Stimulated activated CD4-positive, alpha-beta T cell treated with anti-CD3 and anti-CD28 coated beads, Interleukin-2, amount 100 ng/mL, for 4 hours (primary cell): ENCODE data around the gene ZNF414.

Source experiments
- DNase-seq: peaks from one replicate; pipeline ENCODE4 v3.0.0-alpha.2; 2020; ENCODE audit warnings: low read depth

Gene ZNF414

GRCh38 chr19:8490395-8490760 is 23.6 kb downstream of the ZNF414 start:
- DNase-seq: no peak

GRCh38 chr19:8489561-8490394 is 24.2 kb downstream of the ZNF414 start:
- no peak for DNase-seq

DNA sequence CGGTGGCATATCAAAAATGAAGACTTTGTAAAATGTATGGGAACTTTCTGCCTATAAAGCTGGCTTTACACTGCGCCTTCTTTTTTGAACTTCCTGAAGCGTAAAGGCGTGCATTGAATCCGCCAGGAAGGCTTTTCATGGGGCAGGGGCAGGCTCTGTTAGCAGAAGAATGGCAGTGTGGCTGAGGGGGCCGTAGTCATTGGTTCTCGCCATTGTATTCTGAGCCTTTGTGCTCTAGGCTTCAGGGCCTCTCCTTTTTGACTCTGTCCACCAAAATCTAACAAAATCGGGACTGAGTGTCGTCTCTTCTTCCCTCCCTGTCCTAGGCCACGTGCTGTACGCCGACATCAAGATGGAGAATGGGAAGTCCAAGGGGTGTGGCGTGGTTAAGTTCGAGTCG is 25.6 kb downstream of the ZNF414 start:
- DNase-seq: no peak

GRCh38 chr19:8487137-8487851 is 26.7 kb downstream of the ZNF414 start:
- peak; percentile 10 for DNase-seq

DNA sequence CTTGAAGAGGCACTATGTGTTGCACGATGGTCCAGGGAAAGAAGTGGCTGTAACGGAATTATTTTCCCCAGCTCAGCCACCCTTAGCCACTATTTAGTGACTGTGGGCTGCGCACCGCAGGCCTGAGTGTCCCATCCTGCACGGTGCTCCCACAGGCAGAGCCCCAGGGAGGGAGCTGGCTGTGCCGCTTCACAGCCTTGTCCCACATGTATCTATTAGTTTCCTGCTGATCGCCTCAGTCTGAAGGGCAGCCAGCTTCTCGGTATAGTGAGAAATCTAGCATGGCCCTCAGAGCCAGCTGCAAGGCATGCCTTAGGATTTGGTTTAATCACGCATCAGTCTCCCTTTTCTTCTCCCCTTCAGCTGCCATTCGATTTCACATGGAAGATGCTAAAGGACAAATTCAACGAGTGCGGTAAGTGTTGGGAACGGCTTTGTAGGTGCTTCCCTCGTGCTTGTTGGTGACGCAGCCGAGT is 27.3 kb downstream of the ZNF414 start:
- no peak for DNase-seq

DNA sequence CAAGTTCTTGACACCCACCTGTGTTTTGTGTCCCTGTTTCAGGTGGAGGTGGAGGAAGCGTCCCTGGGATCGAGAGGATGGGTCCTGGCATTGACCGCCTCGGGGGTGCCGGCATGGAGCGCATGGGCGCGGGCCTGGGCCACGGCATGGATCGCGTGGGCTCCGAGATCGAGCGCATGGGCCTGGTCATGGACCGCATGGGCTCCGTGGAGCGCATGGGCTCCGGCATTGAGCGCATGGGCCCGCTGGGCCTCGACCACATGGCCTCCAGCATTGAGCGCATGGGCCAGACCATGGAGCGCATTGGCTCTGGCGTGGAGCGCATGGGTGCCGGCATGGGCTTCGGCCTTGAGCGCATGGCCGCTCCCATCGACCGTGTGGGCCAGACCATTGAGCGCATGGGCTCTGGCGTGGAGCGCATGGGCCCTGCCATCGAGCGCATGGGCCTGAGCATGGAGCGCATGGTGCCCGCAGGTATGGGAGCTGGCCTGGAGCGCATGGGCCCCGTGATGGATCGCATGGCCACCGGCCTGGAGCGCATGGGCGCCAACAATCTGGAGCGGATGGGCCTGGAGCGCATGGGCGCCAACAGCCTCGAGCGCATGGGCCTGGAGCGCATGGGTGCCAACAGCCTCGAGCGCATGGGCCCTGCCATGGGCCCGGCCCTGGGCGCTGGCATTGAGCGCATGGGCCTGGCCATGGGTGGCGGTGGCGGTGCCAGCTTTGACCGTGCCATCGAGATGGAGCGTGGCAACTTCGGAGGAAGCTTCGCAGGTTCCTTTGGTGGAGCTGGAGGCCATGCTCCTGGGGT is 28.2 kb downstream of the ZNF414 start:
- DNase-seq: no peak

- DNase-seq: no peak
Observed at GRCh38 chr19:8484331-8484894, 29.6 kb downstream of the ZNF414 start.

GRCh38 chr19:8483165-8483564 is 30.8 kb downstream of the ZNF414 start:
- DNase-seq: no peak

DNA sequence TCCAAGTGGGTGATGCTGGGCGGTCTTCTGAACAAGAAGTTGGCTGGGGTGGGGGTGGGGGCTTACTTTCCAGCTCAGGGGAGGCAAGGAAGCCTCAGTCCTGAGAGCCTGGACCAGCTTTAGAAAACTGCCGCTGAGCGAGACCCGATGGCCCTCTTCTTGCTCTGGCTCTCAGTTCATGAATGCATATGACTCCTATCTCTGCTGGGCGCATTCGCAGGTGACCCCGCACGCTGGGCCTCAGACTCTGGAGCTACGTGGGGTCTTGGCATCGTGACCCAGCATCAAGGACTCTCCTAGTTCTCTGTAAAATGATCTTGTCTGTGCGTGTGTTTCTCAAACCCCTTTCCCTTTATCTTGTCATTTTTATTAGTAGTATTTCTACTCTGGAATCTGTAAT is 31.3 kb downstream of the ZNF414 start:
- DNase-seq: no peak

DNA sequence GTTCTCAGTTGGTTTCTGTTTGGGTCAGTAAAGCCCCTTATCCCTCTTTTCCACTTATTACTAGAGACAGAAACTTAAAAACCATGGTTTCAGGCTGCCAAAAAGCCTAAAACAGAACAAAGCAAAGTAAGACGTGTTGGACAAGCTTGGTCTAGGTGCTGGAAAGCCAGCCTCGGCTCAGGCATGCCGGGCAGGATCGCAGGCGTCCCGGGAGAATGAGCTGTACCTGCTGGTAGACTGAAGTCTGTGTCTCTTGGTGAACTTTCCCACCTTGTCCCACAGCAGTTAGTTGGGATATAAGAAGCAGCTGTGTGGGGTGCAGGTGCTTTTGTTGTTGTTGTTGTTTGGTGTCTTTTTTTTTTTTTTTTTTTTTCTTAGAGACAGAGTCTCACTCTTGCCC is 32.4 kb downstream of the ZNF414 start:
- no peak for DNase-seq

- DNase-seq: no peak
Observed at GRCh38 chr19:8481201-8481600, 32.8 kb downstream of the ZNF414 start.

GRCh38 chr19:8478598-8478997 is 35.4 kb downstream of the ZNF414 start:
- DNase-seq: no peak

GRCh38 chr19:8477889-8478288 is 36.1 kb downstream of the ZNF414 start:
- DNase-seq: no peak

DNA sequence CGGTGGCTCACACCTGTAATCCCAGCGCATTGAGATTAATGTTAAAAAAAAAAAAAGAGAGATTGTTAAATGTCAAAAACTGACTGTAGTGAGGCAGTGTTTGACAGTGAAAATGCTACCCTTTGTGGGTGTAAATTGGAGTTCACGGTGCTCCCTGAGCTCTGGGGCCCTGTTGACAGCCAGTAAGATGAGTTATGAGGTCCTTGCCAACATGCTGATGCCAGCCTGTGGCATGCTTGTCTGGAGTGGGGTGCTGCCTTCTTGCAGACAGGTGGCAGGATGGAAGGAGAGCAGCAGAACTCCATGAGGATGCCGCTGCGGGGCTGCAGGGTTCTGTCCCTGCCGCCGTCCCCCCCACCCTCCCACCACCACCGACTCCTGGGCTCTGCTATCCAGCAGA is 37.4 kb downstream of the ZNF414 start:
- no peak for DNase-seq

DNA sequence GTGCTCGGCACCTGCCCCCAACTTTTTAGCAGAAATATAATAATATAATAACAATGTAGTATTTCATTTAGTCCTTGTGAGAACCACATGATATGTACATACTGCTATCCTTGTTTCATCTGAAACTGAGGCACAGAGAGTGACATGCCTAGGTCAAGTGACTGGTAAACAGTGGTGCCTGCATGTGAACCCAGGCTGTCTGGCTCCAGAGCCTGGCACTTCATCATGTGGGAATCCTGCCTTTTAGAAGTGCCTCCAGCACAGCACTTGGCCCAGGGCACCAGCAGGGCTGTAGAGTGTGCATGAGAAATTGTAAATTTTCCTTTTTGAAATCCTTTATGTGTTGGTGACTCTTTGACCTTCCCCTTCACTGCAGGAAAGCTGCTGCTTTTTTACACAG is 39.0 kb downstream of the ZNF414 start:
- no peak for DNase-seq

GRCh38 chr19:8473648-8474476 is 40.1 kb downstream of the ZNF414 start:
- no peak for DNase-seq

DNA sequence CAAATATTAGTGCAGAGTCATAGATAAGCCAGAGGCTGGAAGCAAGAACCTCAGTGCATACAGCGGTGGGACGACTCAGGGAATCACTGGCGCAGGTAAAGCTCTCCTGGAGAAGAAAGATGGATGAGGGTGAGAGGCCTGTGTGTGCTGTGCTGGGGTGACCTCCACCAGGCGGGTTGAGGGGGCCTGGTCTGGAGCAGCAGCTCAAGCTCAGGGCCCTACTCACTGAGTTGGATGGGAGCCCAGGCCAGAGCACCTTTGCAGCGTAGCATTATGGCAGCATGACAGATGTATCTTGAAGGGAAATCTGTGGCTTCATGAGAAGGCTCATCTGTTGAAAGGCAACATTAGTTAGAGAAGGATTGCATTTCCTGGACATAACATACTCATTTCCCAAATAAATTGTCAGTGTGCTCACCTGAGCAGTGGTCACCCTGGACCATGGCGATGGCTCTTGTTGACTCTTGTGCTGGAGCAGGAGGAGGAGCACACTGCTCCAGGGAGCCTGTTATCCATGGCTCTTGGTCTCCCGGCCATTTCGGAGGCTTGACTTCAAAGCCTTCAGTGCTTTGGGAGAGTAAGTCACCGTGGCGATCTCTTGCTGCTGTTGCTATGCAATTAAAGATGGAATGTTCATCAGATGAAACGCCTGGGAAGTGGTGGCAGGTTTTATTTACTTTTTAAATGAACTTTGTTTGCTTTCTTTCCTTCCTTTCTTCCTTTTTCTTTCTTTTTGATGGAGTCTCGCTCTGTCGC is 44.2 kb downstream of the ZNF414 start:
- no peak for DNase-seq

DNA sequence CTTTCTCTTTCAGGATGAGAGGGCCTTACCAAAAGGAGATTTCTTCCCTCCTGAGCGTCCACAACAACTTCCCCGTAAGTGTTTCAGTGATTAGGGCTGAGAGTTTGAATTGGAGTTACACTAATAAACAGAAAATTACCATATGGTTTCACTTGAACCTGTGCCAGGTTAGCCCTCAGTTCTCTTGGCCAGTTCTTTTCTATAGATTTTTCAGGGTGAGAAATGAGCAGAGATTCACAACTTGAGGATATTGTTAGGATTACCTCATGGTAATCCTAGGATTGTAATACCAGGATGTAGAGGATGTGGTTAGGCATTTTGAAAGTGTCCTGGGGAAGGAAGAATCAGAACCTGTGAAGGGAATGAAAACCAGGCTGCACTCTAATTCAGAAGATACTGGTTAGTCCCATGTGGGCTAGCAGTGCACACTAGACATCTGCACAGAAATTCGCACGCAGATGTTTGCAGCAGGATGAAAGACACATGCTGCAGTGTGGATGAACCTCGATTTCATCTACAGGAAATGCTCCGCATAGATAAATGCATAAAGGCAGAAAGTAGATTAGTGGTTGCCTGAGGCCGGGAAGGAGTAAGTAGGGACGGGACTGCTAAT is 45.1 kb downstream of the ZNF414 start:
- DNase-seq: no peak

DNA sequence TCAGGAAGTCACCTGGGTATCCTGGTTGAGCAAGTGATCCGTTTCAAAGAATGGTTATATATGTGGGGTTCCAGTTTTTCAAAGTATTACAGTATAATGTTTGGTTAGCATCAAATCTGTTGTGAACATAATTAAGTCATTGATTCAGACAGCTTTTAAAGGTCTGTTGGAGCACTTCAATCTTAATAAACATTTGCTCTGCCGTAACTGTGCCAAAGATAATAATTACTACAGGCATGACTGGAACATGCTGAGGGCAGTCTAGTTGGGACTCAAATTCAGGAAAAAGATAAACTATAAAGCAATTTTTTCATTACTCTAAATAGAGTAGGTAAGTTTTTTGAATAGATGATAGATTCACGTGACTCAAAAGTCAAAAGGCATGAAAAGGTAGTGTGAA is 45.8 kb downstream of the ZNF414 start:
- DNase-seq: no peak

DNA sequence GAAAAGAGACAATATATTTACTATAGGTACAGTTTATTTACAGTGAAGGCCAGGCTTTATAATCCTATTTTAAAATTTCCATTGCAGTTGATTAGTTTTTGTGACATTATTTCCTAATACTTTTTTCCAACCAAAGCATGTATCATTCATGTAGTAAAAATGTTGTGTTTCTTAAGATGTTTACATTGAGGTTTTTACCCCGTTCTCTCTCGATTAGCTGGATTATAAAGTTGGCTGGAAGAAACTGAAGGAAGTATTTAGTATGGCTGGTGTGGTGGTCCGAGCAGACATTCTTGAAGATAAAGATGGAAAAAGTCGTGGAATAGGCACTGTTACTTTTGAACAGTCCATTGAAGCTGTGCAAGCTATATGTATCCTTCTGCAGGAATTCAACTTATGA is 47.9 kb downstream of the ZNF414 start:
- DNase-seq: no peak
